Natural killer cell (primary cell): ENCODE results near the gene SPRYD3. TPM values are rescaled to one million over a fixed set of nuclear protein-coding genes. Genes with fewer than 3 reads are reported as not detected.
"Not testable (repeated sequence)": the region's sequence is repeated elsewhere in the genome, so short reads cannot be mapped to it uniquely, and the experiment has no call there.

ENCODE experiments used
- ATAC-seq, 3 donors: fragments of 150-1000 bp in 2 of 3; fragments of 200-7000 bp in 1 of 3; cut with Tn5 transposase; 1 replicate in 1 of 3; 2 replicates in 2 of 3; pipeline ENCODE4 v1.10.0; 2021; ENCODE audit warnings: mild to moderate bottlenecking in 2 of 3, moderate library complexity in 2 of 3
- DNase-seq, 2 donors: peaks; one replicate each; pipeline versions ENCODE4 v3.0.0 to v3.0.0-alpha.2; 2013 to 2021; ENCODE audit warnings: mixed read lengths in 1 of 2
- H3K27ac ChIP-seq: one replicate; pipeline ENCODE4 v1.5.1; 2013; ENCODE audit warnings: mild to moderate bottlenecking, low read length
- H3K27me3 ChIP-seq: one replicate; pipeline ENCODE4 v1.6.1; 2013; ENCODE audit warnings: low read length; ENCODE audit not compliant: control insufficient read depth, insufficient read depth
- H3K36me3 ChIP-seq: one replicate; pipeline ENCODE4 v1.6.1; 2013; ENCODE audit warnings: low read length; ENCODE audit not compliant: control insufficient read depth, insufficient read depth
- H3K4me1 ChIP-seq: one replicate; pipeline ENCODE4 v1.6.1; 2013; ENCODE audit warnings: low read length; ENCODE audit not compliant: control insufficient read depth, insufficient read depth
- H3K4me3 ChIP-seq: one replicate; pipeline ENCODE4 v1.5.1; 2013; ENCODE audit warnings: low read length
- H3K9me3 ChIP-seq: one replicate; pipeline ENCODE4 v1.6.1; 2013; ENCODE audit warnings: low read length; ENCODE audit not compliant: control insufficient read depth, insufficient read depth
- H3K27ac Mint-ChIP-seq, 2 donors: one replicate each; pipeline ENCODE4 v1.8.0; 2022; ENCODE audit warnings: mild to moderate bottlenecking in 2 of 2, mixed read lengths in 2 of 2, moderate library complexity in 1 of 2
- H3K27me3 Mint-ChIP-seq, 2 donors: one replicate each; pipeline ENCODE4 v1.8.0; 2022; ENCODE audit warnings: low read depth in 2 of 2, mixed read lengths in 2 of 2
- H3K36me3 Mint-ChIP-seq: one replicate; pipeline ENCODE4 v1.8.0; 2022; ENCODE audit warnings: mixed read lengths
- H3K4me1 Mint-ChIP-seq, 2 donors: one replicate each; pipeline ENCODE4 v1.8.0; 2022; ENCODE audit warnings: mixed read lengths in 2 of 2
- H3K4me3 Mint-ChIP-seq: one replicate; pipeline ENCODE4 v1.8.0; 2022; ENCODE audit warnings: mild to moderate bottlenecking, moderate library complexity, mixed read lengths
- H3K9me3 Mint-ChIP-seq, 2 donors: one replicate each; pipeline ENCODE4 v1.8.0; 2022; ENCODE audit warnings: mixed read lengths in 2 of 2
- WGBS: methylation state at CpG from one replicate; pipeline ENCODE4 v1.1.7; 2013; ENCODE audit warnings: missing lambda C conversion rate; ENCODE audit not compliant: insufficient coverage; 5-methylcytosine and 5-hydroxymethylcytosine counted together
- intact Hi-C: fragments of 100-400 bp; cut with micrococcal nuclease; formaldehyde crosslinking; loops from one replicate; pipeline ENCODE4 v1.14.2; 2022
- total RNA-seq, 4 donors: library from RNA; stranded (reverse); fragments of 120-200 nt in 1 of 4; gene quantifications; one replicate each; pipeline versions ENCODE4 v1.2.3 to v1.2.4, GENCODE V29; 2013 to 2022
- TF ChIP-seq, protein P1 (sequence below): fragments of 200-600 bp; IDR thresholded peaks from one replicate; pipeline ENCODE4 v1.8.0; 2022; ENCODE audit warnings: antibody characterized with exemption

Gene SPRYD3
- total RNA-seq, 3 donors from 2014 or later (not counting 1 experiment from before 2014, with no cell fraction given) = 32.6 to 48.0 (median 42.6) TPM

DNA sequence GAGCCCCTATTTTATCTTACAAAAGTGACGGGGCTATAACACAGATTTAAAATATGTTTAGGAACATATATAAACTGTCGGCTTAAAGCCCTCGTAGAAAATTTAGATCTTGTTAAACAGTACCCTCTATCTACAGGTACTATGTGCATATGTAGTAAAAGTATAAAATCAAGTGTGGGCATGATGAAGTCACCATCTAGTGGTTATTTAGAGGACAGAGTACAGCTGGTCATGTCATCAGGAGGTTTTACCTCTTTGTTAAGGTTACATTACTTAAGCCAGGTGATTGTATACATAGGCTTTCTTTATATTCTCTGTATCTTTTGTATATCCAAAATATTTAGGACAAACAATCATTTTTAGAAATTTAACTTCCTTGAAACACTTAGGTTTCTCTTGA lies 47.6 kb downstream of the SPRYD3 start:
- DNase-seq (no peak), ATAC-seq (no peak)
- no CpG with 5 or more reads among the region's 3 CpGs for WGBS
- H3K4me1 ChIP-seq = no peaks in the 10 kb centered on the region
- Mint-ChIP-seq H3K36me3 (peaks cover 18% of the 10 kb centered on the region), H3K4me3 (no peak overlapping the region), H3K4me1 (peaks cover 5 to 11% of the 10 kb centered on the region in 2 donors), H3K27ac (no peak overlapping the region), H3K9me3 (no peaks in the 10 kb centered on the region), H3K27me3 (no peaks in the 10 kb centered on the region)
- intact Hi-C loops = no loop called here
- no peak overlapping the region for H3K4me3 ChIP-seq
- H3K27me3 ChIP-seq = no peaks in the 10 kb centered on the region
- no peaks in the 10 kb centered on the region for H3K9me3 ChIP-seq
- peaks cover 74% of the 10 kb centered on the region for H3K36me3 ChIP-seq
- no peak overlapping the region for H3K27ac ChIP-seq
- TF ChIP-seq, protein P1, sequence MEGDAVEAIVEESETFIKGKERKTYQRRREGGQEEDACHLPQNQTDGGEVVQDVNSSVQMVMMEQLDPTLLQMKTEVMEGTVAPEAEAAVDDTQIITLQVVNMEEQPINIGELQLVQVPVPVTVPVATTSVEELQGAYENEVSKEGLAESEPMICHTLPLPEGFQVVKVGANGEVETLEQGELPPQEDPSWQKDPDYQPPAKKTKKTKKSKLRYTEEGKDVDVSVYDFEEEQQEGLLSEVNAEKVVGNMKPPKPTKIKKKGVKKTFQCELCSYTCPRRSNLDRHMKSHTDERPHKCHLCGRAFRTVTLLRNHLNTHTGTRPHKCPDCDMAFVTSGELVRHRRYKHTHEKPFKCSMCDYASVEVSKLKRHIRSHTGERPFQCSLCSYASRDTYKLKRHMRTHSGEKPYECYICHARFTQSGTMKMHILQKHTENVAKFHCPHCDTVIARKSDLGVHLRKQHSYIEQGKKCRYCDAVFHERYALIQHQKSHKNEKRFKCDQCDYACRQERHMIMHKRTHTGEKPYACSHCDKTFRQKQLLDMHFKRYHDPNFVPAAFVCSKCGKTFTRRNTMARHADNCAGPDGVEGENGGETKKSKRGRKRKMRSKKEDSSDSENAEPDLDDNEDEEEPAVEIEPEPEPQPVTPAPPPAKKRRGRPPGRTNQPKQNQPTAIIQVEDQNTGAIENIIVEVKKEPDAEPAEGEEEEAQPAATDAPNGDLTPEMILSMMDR = no peak

DNA sequence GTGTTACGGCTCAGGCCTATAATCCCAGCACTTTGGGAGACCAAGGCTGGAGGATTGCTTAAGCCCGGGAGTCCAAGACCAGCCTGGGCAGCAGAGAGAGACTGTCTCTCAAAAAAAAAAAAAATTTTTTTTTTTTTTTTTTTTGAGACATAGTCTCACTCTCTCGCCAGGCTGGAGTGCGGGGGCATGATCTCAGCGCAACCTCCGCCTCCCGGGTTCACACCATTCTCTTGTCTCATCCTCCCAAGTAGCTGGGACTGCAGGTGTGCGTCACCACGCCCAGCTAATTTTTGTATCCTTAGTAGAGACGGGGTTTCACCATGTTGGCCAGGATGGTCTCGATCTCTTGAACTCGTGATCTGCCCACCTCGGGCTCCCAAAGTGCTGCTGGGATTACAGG lies 52.2 kb downstream of the SPRYD3 start:
- intact Hi-C loops, H3K4me3 Mint-ChIP-seq: not testable (repeated sequence)
- H3K36me3 Mint-ChIP-seq = peaks cover 26% of the 10 kb centered on the region

DNA sequence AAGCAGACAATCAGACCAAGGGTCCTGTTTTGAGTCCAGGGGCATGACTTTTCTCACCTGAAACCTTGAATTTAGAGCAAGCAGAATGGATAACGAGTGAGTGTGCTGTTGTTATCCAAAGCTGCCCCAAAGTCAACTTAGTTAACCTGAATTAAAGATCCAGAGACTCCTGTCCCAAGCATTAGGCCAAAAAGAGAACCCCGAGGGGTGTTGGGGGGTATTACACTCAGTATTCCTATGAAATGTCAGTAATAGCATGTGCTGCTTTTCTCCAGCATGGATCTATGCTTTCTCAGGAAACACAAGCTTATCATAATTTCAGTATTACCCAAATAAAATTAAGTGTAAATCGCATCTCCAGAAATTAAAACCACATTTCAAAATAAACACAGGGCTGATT lies 53.9 kb downstream of the SPRYD3 start:
- H3K36me3 Mint-ChIP-seq = peaks cover 24% of the 10 kb centered on the region
- Histone ChIP-seq H3K27ac (no peak overlapping the region), H3K4me3 (no peak overlapping the region), H3K4me1 (no peaks in the 10 kb centered on the region), H3K27me3 (no peaks in the 10 kb centered on the region), H3K9me3 (no peaks in the 10 kb centered on the region), H3K36me3 (peaks cover 77% of the 10 kb centered on the region)
- peak overlapping the region in 1 of 2 donors; percentile 28 for H3K27ac Mint-ChIP-seq
- intact Hi-C loops = no loop called here
- H3K27me3 Mint-ChIP-seq = no peaks in the 10 kb centered on the region
- H3K4me1 Mint-ChIP-seq = peaks cover 0 to 15% of the 10 kb centered on the region in 2 donors
- DNase-seq (no peak), ATAC-seq (no peak)
- H3K4me3 Mint-ChIP-seq = no peak overlapping the region
- TF ChIP-seq, protein P1 = no peak
- H3K9me3 Mint-ChIP-seq = no peaks in the 10 kb centered on the region
- 90% methylated on average over 2 of the region's 3 CpGs for WGBS

More for the DNA sequence above, 52.2 kb downstream of the SPRYD3 start:
- not testable (repeated sequence) for H3K4me3 ChIP-seq, ATAC-seq, DNase-seq, H3K9me3 ChIP-seq, H3K27ac ChIP-seq, H3K4me1 ChIP-seq, H3K9me3 Mint-ChIP-seq, H3K27me3 Mint-ChIP-seq, H3K27me3 ChIP-seq, H3K27ac Mint-ChIP-seq
- peaks cover 74% of the 10 kb centered on the region for H3K36me3 ChIP-seq
- peaks cover 0 to 12% of the 10 kb centered on the region in 2 donors for H3K4me1 Mint-ChIP-seq
- 88% methylated on average over 12 of the region's 13 CpGs for WGBS

DNA sequence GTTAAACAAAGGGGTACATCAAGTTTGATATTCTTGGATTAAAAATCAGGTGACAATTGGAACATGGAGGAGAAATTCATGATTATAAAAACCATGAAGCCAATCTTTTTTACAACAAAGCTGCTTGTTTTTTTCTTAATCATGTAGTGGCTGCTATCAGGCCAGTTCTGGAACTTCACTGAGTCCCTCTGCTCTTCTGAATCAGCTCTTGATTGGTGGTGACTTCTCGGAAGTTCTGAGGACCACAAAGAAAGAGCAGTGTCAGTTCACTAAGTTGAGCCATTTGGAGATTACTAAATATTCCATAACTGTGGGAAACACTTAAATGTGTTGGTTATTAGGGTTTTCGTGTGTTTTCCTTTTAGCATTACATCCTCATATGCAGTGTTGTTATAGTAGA lies 64.5 kb downstream of the SPRYD3 start:
- Histone ChIP-seq H3K27me3 (no peaks in the 10 kb centered on the region), H3K4me3 (no peak overlapping the region), H3K4me1 (no peaks in the 10 kb centered on the region), H3K9me3 (no peaks in the 10 kb centered on the region), H3K36me3 (peaks cover 36% of the 10 kb centered on the region), H3K27ac (no peak overlapping the region)
- peaks cover 34 to 38% of the 10 kb centered on the region in 2 donors for H3K4me1 Mint-ChIP-seq
- DNase-seq (no peak), ATAC-seq (no peak)
- TF ChIP-seq, protein P1 = no peak
- peaks cover 7% of the 10 kb centered on the region for H3K36me3 Mint-ChIP-seq
- peak overlapping the region; percentile 51 to 53 for H3K27ac Mint-ChIP-seq
- WGBS = 89% methylated on average over 1 of the region's 2 CpGs
- no peak overlapping the region for H3K4me3 Mint-ChIP-seq
- no peaks in the 10 kb centered on the region for H3K27me3 Mint-ChIP-seq
- intact Hi-C loops = no loop called here
- H3K9me3 Mint-ChIP-seq = no peaks in the 10 kb centered on the region

Other genes starting within 250 kb of the SPRYD3 start
- under 1 TPM in 1 of 3 donors, not detected in 2; 0.18 TPM for gene KRT79, start 245.1 kb downstream of the SPRYD3 start, total RNA-seq
- not detected for gene KRT78, start 230.4 kb downstream of the SPRYD3 start, total RNA-seq
- gene KRT8, start 174.3 kb downstream of the SPRYD3 start, total RNA-seq = under 1 TPM in 2 of 3 donors, not detected in 1; 0.24 to 0.25 TPM
- 1 to 10 TPM in 1 of 3 donors, under 1 TPM in 1, not detected in 1; 0.24 to 2.5 TPM for gene KRT18, start 130.3 kb downstream of the SPRYD3 start, total RNA-seq
- gene EIF4B, start 72.9 kb downstream of the SPRYD3 start, total RNA-seq = 100 to 1,000 TPM; 505 to 537 (median 518) TPM
- 1 to 10 TPM in 2 of 3 donors, under 1 TPM in 1; 0.95 to 1.8 (median 1.0) TPM for gene TNS2, start 29.3 kb downstream of the SPRYD3 start, total RNA-seq
- under 1 TPM in 1 of 3 donors, not detected in 2; 0.61 TPM for gene IGFBP6, start 18.3 kb upstream of the SPRYD3 start, total RNA-seq
- gene SOAT2, start 24.1 kb upstream of the SPRYD3 start, total RNA-seq = not detected
- 10 to 100 TPM; 37.1 to 65.9 (median 45.3) TPM for gene ZNF740, start 101.3 kb upstream of the SPRYD3 start, total RNA-seq
- gene CSAD, start 101.5 kb upstream of the SPRYD3 start, total RNA-seq = 10 to 100 TPM; 50.8 to 54.4 (median 53.0) TPM
- 100 to 1,000 TPM; 329 to 441 (median 439) TPM for gene ITGB7, start 127.9 kb upstream of the SPRYD3 start, total RNA-seq
- gene RARG, start 152.8 kb upstream of the SPRYD3 start, total RNA-seq = 10 to 100 TPM; 24.0 to 30.6 (median 27.5) TPM
- gene ESPL1, start 188.9 kb upstream of the SPRYD3 start, total RNA-seq = 1 to 10 TPM; 1.9 to 5.8 (median 3.1) TPM
- 100 to 1,000 TPM; 365 to 450 (median 439) TPM for gene PFDN5, start 216.2 kb upstream of the SPRYD3 start, total RNA-seq
- gene MYG1, start 220.3 kb upstream of the SPRYD3 start, total RNA-seq = 10 to 100 TPM; 22.8 to 30.6 (median 28.1) TPM
- gene AAAS, start 242.2 kb upstream of the SPRYD3 start, total RNA-seq = 10 to 100 TPM; 34.3 to 50.4 (median 45.0) TPM